AG04450 (cell line): ENCODE data around the gene TRIM38. TPM values are rescaled to one million over a fixed set of nuclear protein-coding genes. Genes with fewer than 3 reads are reported as not detected.

ENCODE experiments used
- CTCF ChIA-PET: fragments of 300-600, 350-600 bp; formaldehyde crosslinking; extraction: SDS; loops from one replicate; lab custom pipeline; 2022; ENCODE audit warnings: antibody characterized with exemption, inconsistent platforms; lab: Charles Lee
- POLR2A ChIA-PET: fragments of 350-600 bp; formaldehyde crosslinking; extraction: SDS; loops from one replicate; lab custom pipeline; 2021; ENCODE audit warnings: antibody characterized with exemption, inconsistent platforms; lab: Yijun Ruan, JAX
- DNase-seq: peaks from one replicate; pipeline ENCODE4 v3.0.0-alpha.2; 2011; ENCODE audit warnings: low read depth, low spot score
- H3K27ac ChIP-seq: one replicate; pipeline ENCODE4 v1.5.1; 2012; ENCODE audit warnings: low read depth, low read length, control low read depth
- H3K27me3 ChIP-seq: one replicate; pipeline ENCODE4 v1.6.0; 2012; ENCODE audit warnings: low read length; ENCODE audit not compliant: control insufficient read depth, insufficient read depth
- H3K4me3 ChIP-seq: 2 replicates; pipeline ENCODE4 v1.5.1; 2011; ENCODE audit warnings: mild to moderate bottlenecking, low read depth, low read length, control low read depth
- H3K9me3 ChIP-seq: 2 replicates; pipeline ENCODE4 v1.5.1; 2012; ENCODE audit warnings: low read length; ENCODE audit not compliant: control insufficient read depth, insufficient read depth
- polyA plus RNA-seq: library from polyadenylated mRNA; depleted of rRNA; stranded (reverse); fragments of >200 nt; gene quantifications from 2 replicates; pipeline ENCODE4 v1.2.3, GENCODE V29; 2011
- TF ChIP-seq, protein P1 (sequence below): IDR thresholded peaks from 2 replicates; pipeline ENCODE4 v1.5.1; 2011; ENCODE audit warnings: low read depth, low read length, control low read depth, inconsistent platforms

Gene TRIM38
- polyA plus RNA-seq, 1 experiment, result 9.1 TPM

DNA sequence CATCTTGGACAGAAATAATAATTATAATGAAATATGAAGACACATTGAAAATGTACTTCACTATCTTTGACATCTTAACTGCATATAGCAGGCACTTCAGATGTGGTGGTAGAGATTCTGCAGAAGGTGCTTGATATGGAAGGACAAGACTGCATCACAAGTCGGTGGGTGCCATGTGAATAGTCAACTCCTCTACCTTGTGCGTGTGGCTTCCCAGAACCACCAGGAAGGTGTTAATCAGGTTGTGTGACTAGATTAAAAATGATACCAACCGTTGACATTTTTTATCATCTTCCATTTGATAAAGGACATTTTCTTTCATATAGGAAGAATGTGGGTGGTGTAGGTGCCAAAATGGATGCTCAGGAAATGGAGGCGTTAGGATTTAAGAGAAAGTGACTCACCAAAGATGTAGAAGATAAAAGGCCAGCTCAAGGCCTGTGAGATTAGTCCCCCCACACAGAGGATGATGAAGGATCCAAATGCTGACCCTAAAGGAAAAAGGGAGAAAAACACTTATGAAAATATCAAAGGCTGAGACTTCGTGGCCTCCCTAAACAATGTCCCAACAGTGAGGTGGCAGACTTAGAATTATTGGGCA is 44.4 kb upstream of the TRIM38 start:
- H3K4me3 ChIP-seq, result no peak overlapping the region
- CTCF ChIA-PET, result no interaction called here
- H3K9me3 ChIP-seq, result no peaks in the 10 kb centered on the region; the same call in 1 of the 2 replicates
- H3K27me3 ChIP-seq, result no peaks in the 10 kb centered on the region
- H3K27ac ChIP-seq, result no peak overlapping the region
- POLR2A ChIA-PET, result no interaction called here
- no peak for DNase-seq
- TF ChIP-seq, protein P1, sequence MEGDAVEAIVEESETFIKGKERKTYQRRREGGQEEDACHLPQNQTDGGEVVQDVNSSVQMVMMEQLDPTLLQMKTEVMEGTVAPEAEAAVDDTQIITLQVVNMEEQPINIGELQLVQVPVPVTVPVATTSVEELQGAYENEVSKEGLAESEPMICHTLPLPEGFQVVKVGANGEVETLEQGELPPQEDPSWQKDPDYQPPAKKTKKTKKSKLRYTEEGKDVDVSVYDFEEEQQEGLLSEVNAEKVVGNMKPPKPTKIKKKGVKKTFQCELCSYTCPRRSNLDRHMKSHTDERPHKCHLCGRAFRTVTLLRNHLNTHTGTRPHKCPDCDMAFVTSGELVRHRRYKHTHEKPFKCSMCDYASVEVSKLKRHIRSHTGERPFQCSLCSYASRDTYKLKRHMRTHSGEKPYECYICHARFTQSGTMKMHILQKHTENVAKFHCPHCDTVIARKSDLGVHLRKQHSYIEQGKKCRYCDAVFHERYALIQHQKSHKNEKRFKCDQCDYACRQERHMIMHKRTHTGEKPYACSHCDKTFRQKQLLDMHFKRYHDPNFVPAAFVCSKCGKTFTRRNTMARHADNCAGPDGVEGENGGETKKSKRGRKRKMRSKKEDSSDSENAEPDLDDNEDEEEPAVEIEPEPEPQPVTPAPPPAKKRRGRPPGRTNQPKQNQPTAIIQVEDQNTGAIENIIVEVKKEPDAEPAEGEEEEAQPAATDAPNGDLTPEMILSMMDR, result no peak

DNA sequence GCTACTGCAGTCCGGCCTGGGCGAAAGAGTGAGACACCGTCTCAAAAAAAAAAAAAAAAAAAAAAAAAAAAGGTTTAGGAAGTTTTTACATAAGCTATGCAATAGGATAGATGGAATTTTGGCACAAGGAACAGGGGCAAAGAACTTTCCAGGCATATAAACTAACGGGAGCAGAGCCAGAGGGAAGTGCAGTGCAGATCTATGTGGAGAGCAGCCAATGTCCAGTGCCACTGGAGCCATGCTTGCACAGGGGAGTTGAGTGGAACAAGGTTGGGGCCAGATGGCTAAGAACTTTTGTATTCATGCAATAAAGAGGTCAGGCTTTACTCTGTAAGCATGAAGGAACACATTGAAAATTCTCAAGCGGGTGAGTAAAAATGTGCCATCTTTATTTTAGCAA is 42.9 kb upstream of the TRIM38 start:
- Histone ChIP-seq H3K9me3 (no peaks in the 10 kb centered on the region; the same call in 1 of the 2 replicates), H3K27ac (no peak overlapping the region), H3K4me3 (no peak overlapping the region), H3K27me3 (no peaks in the 10 kb centered on the region)
- ChIA-PET CTCF (no interaction called here), POLR2A (no interaction called here)
- TF ChIP-seq, protein P1, result no peak
- no peak for DNase-seq

GRCh38 chr6:25921525-25922203 is 40.9 kb upstream of the TRIM38 start:
- Histone ChIP-seq H3K9me3 (no peaks in the 10 kb centered on the region; the same call in 1 of the 2 replicates), H3K27me3 (no peaks in the 10 kb centered on the region), H3K27ac (no peak overlapping the region), H3K4me3 (no peak overlapping the region)
- TF ChIP-seq, protein P1, result no peak
- POLR2A ChIA-PET, result no interaction called here
- CTCF ChIA-PET, result no interaction called here
- no peak for DNase-seq

DNA sequence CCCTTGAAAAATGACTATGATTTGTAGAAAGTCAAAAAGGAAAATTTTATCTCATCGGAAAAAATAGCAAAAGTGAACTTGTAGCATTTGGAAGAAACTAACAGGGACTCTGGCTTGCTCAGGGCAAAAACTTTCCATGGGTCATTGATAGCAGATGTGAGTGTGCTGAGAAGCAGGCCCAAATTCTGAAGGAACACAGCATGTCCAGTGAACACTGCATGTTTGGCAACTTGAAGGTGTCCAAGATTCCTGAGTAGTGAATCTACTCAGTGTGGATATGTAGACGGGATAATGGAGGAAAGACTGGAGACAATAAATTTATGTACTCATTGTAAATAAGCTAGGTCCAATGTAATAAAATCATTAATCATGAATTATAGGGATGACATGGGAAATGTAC is 40.3 kb upstream of the TRIM38 start:
- Histone ChIP-seq H3K4me3 (no peak overlapping the region), H3K27me3 (no peaks in the 10 kb centered on the region), H3K27ac (no peak overlapping the region), H3K9me3 (no peaks in the 10 kb centered on the region; the same call in 1 of the 2 replicates)
- ChIA-PET POLR2A (no interaction called here), CTCF (no interaction called here)
- TF ChIP-seq, protein P1, result no peak
- DNase-seq, result no peak

GRCh38 chr6:25925876-25926275 is 36.7 kb upstream of the TRIM38 start:
- CTCF ChIA-PET, result interaction anchor here (0.5 to 0.8 kb wide), 3 partner anchors 91 to 1827 kb away, joined by 3 to 8 read pairs (median 3); a partner anchor contains a TSS
- H3K27ac ChIP-seq, result no peak overlapping the region
- no peaks in the 10 kb centered on the region for H3K9me3 ChIP-seq
- no peaks in the 10 kb centered on the region for H3K27me3 ChIP-seq
- DNase-seq, result no peak
- TF ChIP-seq, protein P1, result no peak
- POLR2A ChIA-PET, result no interaction called here
- H3K4me3 ChIP-seq, result no peak overlapping the region
